Adipocyte (in vitro differentiated cells): ENCODE measurements around the gene ALDH2.
A peak's percentile ranks its signal among the peaks of the same experiment; 100 is the strongest.

Experiments
- DNase-seq: peaks from one replicate; pipeline ENCODE4 v3.0.0-alpha.2; 2015; ENCODE audit warnings: low read depth
- H3K27me3 ChIP-seq: replicated peaks from 2 replicates; pipeline ENCODE4 v1.7.0; 2013; ENCODE audit warnings: mild to moderate bottlenecking, low read length, moderate library complexity; ENCODE audit not compliant: control insufficient read depth, insufficient read depth
- H3K36me3 ChIP-seq: 2 replicates; pipeline ENCODE4 v1.7.0; 2013; ENCODE audit warnings: low read length, mild to moderate bottlenecking, moderate library complexity; ENCODE audit not compliant: control insufficient read depth, insufficient read depth, severe bottlenecking
- H3K4me1 ChIP-seq: 2 replicates; pipeline ENCODE4 v1.7.0; 2013; ENCODE audit warnings: mild to moderate bottlenecking, low read length, moderate library complexity; ENCODE audit not compliant: control insufficient read depth, insufficient read depth
- H3K4me3 ChIP-seq: 2 replicates; pipeline ENCODE4 v1.7.0; 2013; ENCODE audit warnings: mild to moderate bottlenecking, low read length, moderate library complexity
- H3K9ac ChIP-seq: 2 replicates; pipeline ENCODE4 v1.7.0; 2013; ENCODE audit warnings: mild to moderate bottlenecking, low read length, moderate library complexity
- H3K9me3 ChIP-seq: 2 replicates; pipeline ENCODE4 v1.7.0; 2013; ENCODE audit warnings: mild to moderate bottlenecking, low read length, moderate library complexity; ENCODE audit not compliant: control insufficient read depth

ALDH2 gene

GRCh38 chr12:111747333-111747732, 19.4 kb upstream of the ALDH2 start:
- peaks cover 45% of the 10 kb centered on the region for H3K36me3 ChIP-seq
- H3K27me3 ChIP-seq: no peaks in the 10 kb centered on the region

GRCh38 chr12:111748151-111748672, 18.5 kb upstream of the ALDH2 start:
- DNase-seq: no peak
- H3K36me3 ChIP-seq: peaks cover 45% of the 10 kb centered on the region
- H3K4me3 ChIP-seq: no peak overlapping the region
- no peaks in the 10 kb centered on the region for H3K27me3 ChIP-seq
- H3K9ac ChIP-seq: no peak overlapping the region
- no peaks in the 10 kb centered on the region for H3K4me1 ChIP-seq
- no peaks in the 10 kb centered on the region for H3K9me3 ChIP-seq

More at GRCh38 chr12:111747333-111747732, 19.4 kb upstream of the ALDH2 start:
- H3K4me1 ChIP-seq: no peaks in the 10 kb centered on the region
- no peak overlapping the region for H3K9ac ChIP-seq
- H3K4me3 ChIP-seq: no peak overlapping the region
- H3K9me3 ChIP-seq: no peaks in the 10 kb centered on the region
- DNase-seq: no peak

GRCh38 chr12:111748867-111749266, 17.9 kb upstream of the ALDH2 start:
- Histone ChIP-seq H3K4me3 (no peak overlapping the region), H3K27me3 (no peaks in the 10 kb centered on the region), H3K9ac (no peak overlapping the region), H3K9me3 (no peaks in the 10 kb centered on the region), H3K36me3 (peaks cover 45% of the 10 kb centered on the region), H3K4me1 (no peaks in the 10 kb centered on the region)
- DNase-seq: no peak

GRCh38 chr12:111749391-111749790, 17.3 kb upstream of the ALDH2 start:
- Histone ChIP-seq H3K9ac (no peak overlapping the region), H3K9me3 (no peaks in the 10 kb centered on the region), H3K4me3 (no peak overlapping the region), H3K36me3 (peaks cover 45% of the 10 kb centered on the region), H3K4me1 (peaks cover under 1% of the 10 kb centered on the region), H3K27me3 (no peaks in the 10 kb centered on the region)
- DNase-seq: no peak

GRCh38 chr12:111753144-111753881, 13.4 kb upstream of the ALDH2 start:
- no peak overlapping the region for H3K4me3 ChIP-seq
- peaks cover 14% of the 10 kb centered on the region for H3K4me1 ChIP-seq
- DNase-seq: peak; percentile 65
- no peaks in the 10 kb centered on the region for H3K9me3 ChIP-seq
- no peaks in the 10 kb centered on the region for H3K27me3 ChIP-seq
- no peak overlapping the region for H3K9ac ChIP-seq
- H3K36me3 ChIP-seq: peaks cover 20% of the 10 kb centered on the region

- Histone ChIP-seq H3K27me3 (no peaks in the 10 kb centered on the region), H3K9me3 (no peaks in the 10 kb centered on the region), H3K9ac (no peak overlapping the region), H3K36me3 (peaks cover 8% of the 10 kb centered on the region), H3K4me1 (peaks cover 19% of the 10 kb centered on the region), H3K4me3 (no peak overlapping the region)
- no peak for DNase-seq
Observed at GRCh38 chr12:111754671-111755070, 12.1 kb upstream of the ALDH2 start.

- Histone ChIP-seq H3K36me3 (peaks cover 5% of the 10 kb centered on the region), H3K4me3 (no peak overlapping the region), H3K9ac (no peak overlapping the region), H3K9me3 (no peaks in the 10 kb centered on the region), H3K4me1 (peaks cover 19% of the 10 kb centered on the region), H3K27me3 (no peaks in the 10 kb centered on the region)
- DNase-seq: no peak
Observed at GRCh38 chr12:111756196-111756595, 10.5 kb upstream of the ALDH2 start.

GRCh38 chr12:111756681-111757080, 10.1 kb upstream of the ALDH2 start:
- H3K9me3 ChIP-seq: no peaks in the 10 kb centered on the region
- H3K9ac ChIP-seq: no peak overlapping the region
- DNase-seq: no peak
- H3K4me3 ChIP-seq: no peak overlapping the region
- peaks cover 3% of the 10 kb centered on the region for H3K27me3 ChIP-seq
- H3K36me3 ChIP-seq: peaks cover 5% of the 10 kb centered on the region
- peaks cover 19% of the 10 kb centered on the region for H3K4me1 ChIP-seq

- DNase-seq: no peak
Observed at GRCh38 chr12:111757361-111758119, 9.2 kb upstream of the ALDH2 start.

GRCh38 chr12:111758120-111758561, 8.6 kb upstream of the ALDH2 start:
- H3K4me1 ChIP-seq: peaks cover 19% of the 10 kb centered on the region
- no peak for DNase-seq
- H3K36me3 ChIP-seq: peaks cover 5% of the 10 kb centered on the region

More at GRCh38 chr12:111757361-111758119, 9.2 kb upstream of the ALDH2 start:
- Histone ChIP-seq H3K4me3 (no peak overlapping the region), H3K9ac (no peak overlapping the region), H3K27me3 (peaks cover 7% of the 10 kb centered on the region), H3K4me1 (peaks cover 19% of the 10 kb centered on the region), H3K36me3 (peaks cover 5% of the 10 kb centered on the region), H3K9me3 (no peaks in the 10 kb centered on the region)

GRCh38 chr12:111759271-111759670, 7.5 kb upstream of the ALDH2 start:
- DNase-seq: no peak

More at GRCh38 chr12:111758120-111758561, 8.6 kb upstream of the ALDH2 start:
- H3K9ac ChIP-seq: no peak overlapping the region
- H3K27me3 ChIP-seq: peaks cover 12% of the 10 kb centered on the region
- no peak overlapping the region for H3K4me3 ChIP-seq
- H3K9me3 ChIP-seq: no peaks in the 10 kb centered on the region

More at GRCh38 chr12:111759271-111759670, 7.5 kb upstream of the ALDH2 start:
- peaks cover 19% of the 10 kb centered on the region for H3K4me1 ChIP-seq
- no peak overlapping the region for H3K4me3 ChIP-seq
- peaks cover 5% of the 10 kb centered on the region for H3K36me3 ChIP-seq
- no peaks in the 10 kb centered on the region for H3K9me3 ChIP-seq
- H3K27me3 ChIP-seq: peaks cover 12% of the 10 kb centered on the region
- H3K9ac ChIP-seq: no peak overlapping the region
